GM18499 (cell line): ENCODE results near the gene DHX30.
"Not testable (repeated sequence)": the region's sequence is repeated elsewhere in the genome, so short reads cannot be mapped to it uniquely, and the experiment has no call there.

Experiments used
- ATAC-seq: cut with Tn5 transposase; IDR thresholded peaks from one replicate; pipeline ENCODE4 v1.9.1; 2021; ENCODE audit warnings: moderate number of reproducible peaks; ENCODE audit not compliant: insufficient read depth, unreplicated experiment

Gene DHX30

DNA sequence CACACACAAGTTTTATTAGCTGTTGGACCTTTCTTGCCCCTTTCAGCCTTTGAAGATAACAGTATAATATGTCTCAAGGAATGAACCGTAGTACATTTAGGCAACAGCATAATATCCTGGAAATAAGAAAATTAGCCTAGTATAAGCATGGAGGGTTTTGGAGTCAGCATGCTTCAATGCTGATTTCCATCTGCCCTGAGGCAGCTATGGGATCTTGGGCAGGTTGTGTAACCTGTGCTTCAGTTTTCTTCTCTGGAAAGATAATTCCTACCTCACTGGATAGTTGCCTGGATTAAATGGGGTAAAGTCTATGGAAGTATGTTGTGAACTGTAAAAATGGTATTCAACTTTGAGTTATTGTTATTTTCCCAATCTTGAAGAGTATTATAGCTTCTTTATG lies 1.6 kb downstream of the DHX30 start:
- ATAC-seq = no peak

DNA sequence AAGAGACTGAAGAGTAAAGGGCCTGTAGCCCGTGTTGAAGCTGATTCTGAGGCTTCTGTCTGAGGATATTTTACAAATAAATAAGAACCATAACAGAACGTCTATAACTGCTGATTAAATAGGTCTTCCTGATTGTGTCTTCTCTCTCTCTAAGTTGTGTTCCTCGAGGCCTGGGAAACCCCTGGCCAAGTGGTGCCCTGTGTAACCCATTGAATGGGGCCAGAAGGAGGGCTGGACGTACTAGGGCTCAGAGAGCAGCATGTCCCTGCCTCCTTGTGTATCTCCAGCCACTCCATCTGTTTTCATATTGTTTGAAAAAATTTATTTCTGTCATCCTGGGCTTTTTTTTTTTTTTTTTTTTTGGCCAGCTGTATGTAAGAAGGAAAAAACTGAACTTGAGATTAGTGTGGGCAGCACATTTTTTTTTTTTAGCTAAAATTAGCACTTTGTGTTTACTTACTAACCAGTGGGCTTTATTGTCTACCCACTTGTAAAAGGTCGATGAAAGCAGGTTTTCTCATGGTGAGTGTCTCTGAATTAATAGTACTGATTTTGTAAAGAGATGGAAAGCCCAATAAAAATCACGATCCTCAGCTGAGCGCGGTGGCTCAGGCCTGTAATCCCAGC lies 10.7 kb downstream of the DHX30 start:
- ATAC-seq = no peak

DNA sequence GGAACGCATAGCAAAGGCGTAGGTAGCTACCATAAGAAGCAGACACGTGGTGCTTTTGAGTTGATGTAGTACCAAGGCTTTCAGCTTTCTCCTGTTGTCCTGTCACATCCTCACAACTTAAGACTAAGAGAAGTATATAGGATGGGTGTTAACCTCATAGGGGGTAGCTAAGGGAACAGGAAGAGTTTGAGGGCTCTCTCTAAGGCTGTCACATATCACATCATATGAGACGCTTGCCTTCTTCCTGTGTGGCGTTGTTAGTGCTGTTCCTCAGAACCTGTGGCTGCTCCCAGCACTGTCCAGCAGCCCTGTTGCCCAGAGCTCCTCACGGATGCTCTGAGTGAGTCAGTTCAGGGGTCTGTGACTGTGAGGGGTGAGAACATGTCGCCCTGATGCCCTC lies 14.7 kb downstream of the DHX30 start:
- no peak for ATAC-seq

GRCh38 chr3:47824541-47825473 lies 21.9 kb downstream of the DHX30 start:
- no peak for ATAC-seq

- no peak for ATAC-seq
These were observed 22.7 kb downstream of the DHX30 start for GRCh38 chr3:47825590-47825989.

GRCh38 chr3:47829482-47829881 lies 26.5 kb downstream of the DHX30 start:
- not testable (repeated sequence) for ATAC-seq

- no peak for ATAC-seq
These were observed 34.0 kb downstream of the DHX30 start for GRCh38 chr3:47836986-47837385.

DNA sequence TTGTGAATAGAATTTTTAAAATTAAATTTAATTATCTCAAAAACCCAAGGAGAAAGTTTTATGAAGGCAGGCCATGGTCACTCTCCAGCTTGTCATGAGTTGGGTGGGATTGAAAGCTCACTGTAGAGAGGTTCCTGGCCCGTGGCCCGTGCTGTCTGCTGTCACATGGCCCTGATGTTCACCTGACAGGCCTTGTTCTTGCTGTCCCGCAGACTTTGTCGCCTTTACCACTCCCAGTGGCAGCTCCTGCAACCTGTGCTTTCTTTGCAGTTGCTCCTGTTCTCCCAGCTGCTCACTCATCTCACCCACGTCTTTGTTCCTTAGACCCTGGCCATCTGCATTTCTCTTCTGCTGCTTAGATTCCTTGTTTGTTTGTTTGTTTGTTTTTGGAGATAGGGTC lies 35.6 kb downstream of the DHX30 start:
- no peak for ATAC-seq

- ATAC-seq = no peak
These were observed 38.9 kb downstream of the DHX30 start for GRCh38 chr3:47841786-47842349.

DNA sequence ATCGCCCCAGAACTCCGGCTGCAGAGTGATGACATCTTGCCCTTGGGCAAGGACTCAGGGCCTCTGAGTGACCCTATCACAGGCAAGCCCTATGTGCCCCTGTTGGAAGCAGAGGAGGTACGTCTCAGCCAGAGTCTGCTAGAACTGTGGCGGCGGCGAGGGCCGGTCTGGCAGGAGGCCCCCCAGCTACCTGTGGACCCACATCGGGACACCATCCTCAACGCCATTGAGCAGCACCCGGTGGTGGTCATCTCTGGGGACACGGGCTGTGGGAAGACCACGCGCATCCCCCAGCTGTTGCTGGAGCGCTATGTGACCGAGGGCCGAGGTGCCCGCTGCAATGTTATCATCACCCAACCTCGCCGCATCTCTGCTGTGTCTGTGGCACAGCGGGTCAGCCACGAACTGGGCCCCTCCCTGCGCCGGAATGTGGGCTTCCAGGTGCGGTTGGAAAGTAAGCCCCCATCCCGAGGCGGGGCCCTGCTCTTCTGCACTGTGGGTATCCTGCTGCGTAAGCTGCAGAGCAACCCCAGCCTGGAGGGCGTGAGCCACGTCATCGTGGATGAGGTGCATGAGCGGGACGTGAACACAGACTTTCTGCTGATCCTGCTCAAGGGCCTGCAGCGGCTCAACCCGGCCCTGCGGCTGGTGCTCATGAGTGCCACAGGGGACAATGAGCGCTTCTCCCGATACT lies 43.4 kb downstream of the DHX30 start:
- ATAC-seq = no peak

GRCh38 chr3:47846880-47847248 lies 43.9 kb downstream of the DHX30 start:
- ATAC-seq = no peak

GRCh38 chr3:47847260-47847659 lies 44.3 kb downstream of the DHX30 start:
- ATAC-seq = no peak

DNA sequence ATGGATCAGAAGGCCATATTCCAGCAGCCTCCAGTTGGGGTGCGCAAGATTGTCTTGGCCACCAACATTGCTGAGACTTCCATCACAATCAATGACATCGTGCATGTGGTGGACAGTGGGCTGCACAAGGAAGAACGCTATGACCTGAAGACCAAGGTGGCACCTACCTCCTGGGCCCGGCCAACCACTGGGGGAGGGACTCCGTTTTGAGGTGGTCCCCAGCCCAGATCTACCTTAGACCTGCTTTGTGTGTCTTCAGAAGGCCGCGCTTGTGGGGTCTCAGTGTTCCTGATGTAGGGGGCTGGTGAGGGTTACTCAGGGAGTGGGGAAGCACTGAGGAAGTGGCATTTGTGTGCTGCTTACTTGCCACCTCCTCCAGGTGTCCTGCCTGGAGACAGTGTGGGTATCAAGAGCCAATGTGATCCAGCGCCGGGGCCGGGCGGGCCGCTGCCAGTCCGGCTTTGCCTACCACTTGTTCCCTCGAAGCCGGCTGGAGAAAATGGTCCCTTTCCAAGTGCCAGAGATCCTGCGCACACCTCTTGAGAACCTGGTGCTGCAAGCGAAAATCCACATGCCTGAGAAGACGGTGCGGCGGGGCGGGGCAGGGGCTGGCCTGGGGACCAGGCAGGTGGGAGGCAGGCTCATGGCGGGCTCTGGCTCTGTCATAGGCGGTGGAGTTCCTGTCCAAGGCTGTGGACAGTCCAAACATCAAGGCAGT lies 45.0 kb downstream of the DHX30 start:
- ATAC-seq = no peak

GRCh38 chr3:47848599-47849117 lies 45.7 kb downstream of the DHX30 start:
- ATAC-seq = no peak

DNA sequence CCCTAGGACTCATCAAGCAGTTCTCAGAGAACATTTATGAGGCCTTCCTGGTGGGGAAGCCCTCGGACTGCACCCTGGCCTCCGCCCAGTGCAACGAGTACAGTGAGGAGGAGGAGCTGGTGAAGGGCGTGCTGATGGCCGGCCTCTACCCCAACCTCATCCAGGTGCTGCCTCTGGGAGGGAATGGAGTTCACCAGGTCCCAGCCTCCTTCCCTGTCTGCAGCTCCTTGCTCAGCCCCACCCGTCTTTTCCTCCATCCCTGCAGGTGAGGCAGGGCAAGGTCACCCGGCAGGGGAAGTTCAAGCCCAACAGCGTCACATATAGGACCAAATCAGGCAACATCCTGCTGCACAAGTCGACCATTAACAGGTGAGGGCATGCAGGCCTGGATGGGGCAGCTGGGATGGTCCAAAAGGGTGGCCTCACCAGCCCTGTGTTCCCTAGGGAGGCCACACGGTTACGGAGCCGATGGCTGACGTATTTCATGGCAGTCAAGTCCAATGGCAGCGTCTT lies 46.3 kb downstream of the DHX30 start:
- ATAC-seq = no peak

DNA sequence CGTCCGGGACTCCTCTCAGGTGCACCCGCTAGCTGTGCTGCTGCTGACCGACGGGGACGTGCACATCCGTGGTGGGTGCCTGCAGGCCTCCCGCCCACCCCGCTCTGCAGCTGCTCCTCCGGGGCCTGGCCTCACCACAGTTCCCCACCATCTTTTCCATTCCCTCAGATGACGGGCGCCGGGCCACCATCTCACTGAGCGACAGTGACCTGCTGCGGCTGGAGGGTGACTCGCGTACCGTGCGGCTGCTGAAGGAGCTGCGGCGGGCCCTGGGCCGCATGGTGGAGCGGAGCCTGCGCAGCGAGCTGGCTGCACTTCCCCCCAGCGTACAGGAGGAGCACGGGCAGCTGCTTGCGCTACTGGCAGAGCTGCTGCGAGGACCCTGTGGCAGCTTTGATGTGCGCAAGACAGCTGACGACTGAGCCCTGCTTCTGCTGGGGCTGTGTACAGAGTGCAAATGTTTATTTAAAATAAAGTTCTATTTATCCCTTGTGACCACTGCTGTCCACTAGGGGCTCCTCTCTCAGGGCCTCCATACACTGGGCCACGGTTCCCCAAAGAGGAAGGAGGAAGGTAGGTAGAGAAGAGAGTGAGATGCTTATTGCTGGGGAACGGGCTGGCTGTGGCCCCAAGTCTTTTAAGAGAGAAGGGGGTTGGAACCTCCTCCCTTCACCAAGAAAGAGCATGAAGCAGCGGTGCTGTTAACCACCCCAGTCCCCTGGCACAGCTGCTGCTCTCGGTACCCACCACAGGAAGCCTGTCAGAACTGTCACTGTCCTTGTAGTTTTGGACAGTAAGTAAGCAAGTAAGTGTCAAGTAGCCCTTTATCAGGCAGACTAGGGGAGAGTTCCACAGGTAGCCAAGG lies 47.0 kb downstream of the DHX30 start:
- no peak for ATAC-seq

- no peak for ATAC-seq
These were observed 47.8 kb downstream of the DHX30 start for GRCh38 chr3:47850564-47851410.
